SH-SY5Y (cell line): Measurements from ENCODE around the gene KRT38.

Experiments used
- GATA2 ChIP-seq: IDR thresholded peaks from 2 replicates; pipeline ENCODE4 v1.6.1; 2011; ENCODE audit warnings: mild to moderate bottlenecking, low read depth, low read length
- GATA3 ChIP-seq: IDR thresholded peaks from 2 replicates; pipeline ENCODE4 v1.6.1; 2011; ENCODE audit warnings: low read depth, mild to moderate bottlenecking, low read length, moderate library complexity

DNA sequence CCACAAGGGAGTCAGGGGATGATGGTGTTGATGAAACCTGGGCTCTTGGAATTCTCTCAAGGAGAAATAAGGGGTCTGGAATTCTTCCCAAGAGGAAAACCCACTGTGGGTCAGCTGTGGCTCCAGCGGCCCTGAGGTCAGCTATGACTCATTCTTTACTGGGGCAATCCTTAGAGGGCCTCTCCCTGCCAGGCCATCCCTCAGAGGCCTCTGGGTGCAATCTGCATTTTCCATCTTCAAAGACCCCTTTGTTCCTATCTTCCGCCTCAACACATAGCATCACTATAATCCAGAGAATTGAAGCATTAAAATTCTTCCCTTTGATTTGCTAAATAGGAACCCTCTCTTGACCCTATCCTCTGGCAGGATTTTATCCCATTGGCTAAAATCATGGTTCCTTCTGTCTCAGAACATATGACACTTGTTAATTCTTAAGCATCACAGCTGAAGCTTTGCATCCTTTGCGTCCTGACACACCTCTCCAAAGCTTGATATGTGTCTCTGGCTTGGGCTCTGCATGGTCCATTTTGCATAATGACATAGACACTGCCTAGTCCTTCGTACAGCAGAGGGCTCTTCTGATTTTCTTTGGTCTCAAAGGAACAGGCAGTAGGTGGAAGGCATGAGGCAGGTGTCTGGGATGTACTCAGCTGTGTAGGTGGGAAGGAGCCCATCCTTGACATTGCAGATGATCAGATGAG is 12.0 kb downstream of the KRT38 start:
- no peak for TF ChIP-seq GATA2
- TF ChIP-seq GATA3, result no peak
